Amniotic epithelial cell (primary cell): ENCODE results near the gene SBF1.

Experiments
- DNase-seq: peaks from one replicate; pipeline ENCODE4 v3.0.0-alpha.2; 2010; ENCODE audit warnings: low read depth

The SBF1 gene

GRCh38 chr22:50483977-50484853, 9.4 kb upstream of the SBF1 start:
- no peak for DNase-seq

- DNase-seq = no peak
Observed at GRCh38 chr22:50483556-50483955, 8.7 kb upstream of the SBF1 start.

GRCh38 chr22:50483106-50483505, 8.3 kb upstream of the SBF1 start:
- no peak for DNase-seq

- DNase-seq = no peak
Observed at GRCh38 chr22:50482107-50483074, 7.6 kb upstream of the SBF1 start.

GRCh38 chr22:50481440-50482106, 6.7 kb upstream of the SBF1 start, which contains the start of gene ADM2:
TSS of gene ADM2 (plus strand) at chr22:50481543. CDS start at chr22:50481848, 305 bp downstream.
- DNase-seq = no peak

- DNase-seq = no peak
Observed at GRCh38 chr22:50481045-50481439, 6.2 kb upstream of the SBF1 start.

- DNase-seq = no peak
Observed at GRCh38 chr22:50479721-50480120, 4.9 kb upstream of the SBF1 start.

GRCh38 chr22:50477923-50478322, 3.1 kb upstream of the SBF1 start:
- DNase-seq = no peak

GRCh38 chr22:50476868-50477267, 2.0 kb upstream of the SBF1 start:
- DNase-seq = no peak

GRCh38 chr22:50475652-50476002, 792 bp upstream of the SBF1 start:
- no peak for DNase-seq

GRCh38 chr22:50473855-50474671, 772 bp downstream of the SBF1 start:
- peak; percentile 71 for DNase-seq

- no peak for DNase-seq
Observed at GRCh38 chr22:50473088-50473487, 1.7 kb downstream of the SBF1 start.

GRCh38 chr22:50471962-50472361, 2.9 kb downstream of the SBF1 start:
- no peak for DNase-seq

GRCh38 chr22:50471197-50471847, 3.5 kb downstream of the SBF1 start:
- no peak for DNase-seq

- no peak for DNase-seq
Observed at GRCh38 chr22:50470491-50470890, 4.3 kb downstream of the SBF1 start.

GRCh38 chr22:50469377-50470305, 5.2 kb downstream of the SBF1 start:
- peak; percentile 32 for DNase-seq

- no peak for DNase-seq
Observed at GRCh38 chr22:50468626-50469025, 6.2 kb downstream of the SBF1 start.

- no peak for DNase-seq
Observed at GRCh38 chr22:50467773-50468440, 6.9 kb downstream of the SBF1 start.

GRCh38 chr22:50467341-50467740, 7.5 kb downstream of the SBF1 start:
- DNase-seq = no peak
